ENCODE measurements around the gene ZNF438. TPM values are rescaled to one million over a fixed set of nuclear protein-coding genes. Genes with fewer than 3 reads are reported as not detected.
"Not testable (repeated sequence)": the region's sequence is repeated elsewhere in the genome, so short reads cannot be mapped to it uniquely, and the experiment has no call there.

ZNF438 gene
- polyA plus RNA-seq, 1 experiment, result 5.0 TPM

DNA sequence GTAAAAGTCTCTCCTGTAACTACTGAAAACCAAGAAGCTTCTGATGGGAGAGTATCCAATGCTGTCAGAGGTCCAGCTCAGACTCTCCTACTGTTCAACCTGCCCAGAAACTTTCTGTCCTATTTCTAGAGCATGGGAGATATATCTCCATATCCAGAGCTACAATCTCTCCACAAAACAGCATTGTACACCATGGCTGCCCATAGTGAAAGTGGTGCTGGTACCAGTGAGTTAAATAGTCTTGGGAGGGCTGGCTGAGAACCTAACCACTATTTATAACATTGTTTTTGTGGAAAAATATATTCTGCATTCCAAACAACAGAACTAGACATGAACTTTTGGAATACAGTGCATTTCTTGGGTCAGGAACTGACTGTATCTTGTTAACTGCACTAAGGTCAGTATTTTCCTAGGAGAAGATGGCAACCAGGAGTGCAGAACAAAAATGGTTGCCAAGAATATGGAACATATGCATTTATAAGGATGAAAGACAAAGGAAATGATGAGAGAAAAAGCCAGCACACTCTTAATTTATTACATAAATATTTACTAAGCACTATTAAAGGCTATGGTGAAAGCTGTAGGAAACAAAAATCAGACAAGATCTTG is 91.9 kb downstream of the ZNF438 start:
- POLR2A ChIA-PET, result interaction anchor here (0.5 kb wide), 1 partner anchor 58 kb away, joined by 3 read pairs; no protein-coding TSS in a partner anchor
- no peaks in the 10 kb centered on the region for H3K9me3 ChIP-seq (ENCODE audit: control insufficient read depth, insufficient read depth, low read length)
- CTCF ChIA-PET, result no interaction called here
- no peaks in the 10 kb centered on the region for H3K27me3 ChIP-seq (ENCODE audit: control insufficient read depth, insufficient read depth, low read length)
- DNase-seq (ENCODE audit: low read depth, low spot score), result no peak
- TF ChIP-seq, protein P1, sequence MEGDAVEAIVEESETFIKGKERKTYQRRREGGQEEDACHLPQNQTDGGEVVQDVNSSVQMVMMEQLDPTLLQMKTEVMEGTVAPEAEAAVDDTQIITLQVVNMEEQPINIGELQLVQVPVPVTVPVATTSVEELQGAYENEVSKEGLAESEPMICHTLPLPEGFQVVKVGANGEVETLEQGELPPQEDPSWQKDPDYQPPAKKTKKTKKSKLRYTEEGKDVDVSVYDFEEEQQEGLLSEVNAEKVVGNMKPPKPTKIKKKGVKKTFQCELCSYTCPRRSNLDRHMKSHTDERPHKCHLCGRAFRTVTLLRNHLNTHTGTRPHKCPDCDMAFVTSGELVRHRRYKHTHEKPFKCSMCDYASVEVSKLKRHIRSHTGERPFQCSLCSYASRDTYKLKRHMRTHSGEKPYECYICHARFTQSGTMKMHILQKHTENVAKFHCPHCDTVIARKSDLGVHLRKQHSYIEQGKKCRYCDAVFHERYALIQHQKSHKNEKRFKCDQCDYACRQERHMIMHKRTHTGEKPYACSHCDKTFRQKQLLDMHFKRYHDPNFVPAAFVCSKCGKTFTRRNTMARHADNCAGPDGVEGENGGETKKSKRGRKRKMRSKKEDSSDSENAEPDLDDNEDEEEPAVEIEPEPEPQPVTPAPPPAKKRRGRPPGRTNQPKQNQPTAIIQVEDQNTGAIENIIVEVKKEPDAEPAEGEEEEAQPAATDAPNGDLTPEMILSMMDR (IDR thresholded peaks at IDR 0.05; ENCODE audit: low read depth, low read length), result no peak
- H3K27ac ChIP-seq (ENCODE audit: low read depth, low read length), result no peak overlapping the region
- H3K4me3 ChIP-seq (ENCODE audit: low read depth, low read length), result no peak overlapping the region

DNA sequence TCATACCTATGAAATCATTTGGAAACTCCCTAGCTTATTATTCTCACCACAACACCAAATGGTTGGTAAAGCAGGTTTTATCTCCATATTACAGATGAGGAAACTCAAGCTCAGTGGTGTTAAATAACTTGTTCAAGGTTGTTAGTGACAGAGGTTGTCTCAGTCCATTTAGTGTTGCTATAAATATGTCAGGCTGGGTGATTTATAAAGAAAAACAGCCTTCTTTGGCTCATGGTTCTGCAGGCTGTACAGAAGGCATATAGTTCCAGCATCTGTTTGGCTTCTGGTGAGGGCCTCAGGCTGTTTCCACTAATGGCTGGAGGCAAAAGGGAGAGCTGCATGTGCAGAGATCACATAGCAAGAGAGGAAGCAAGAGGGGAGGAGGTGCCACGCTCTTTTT is 96.6 kb downstream of the ZNF438 start:
- ChIA-PET POLR2A (no interaction called here), CTCF (no interaction called here)
- no peaks in the 10 kb centered on the region for H3K27me3 ChIP-seq (ENCODE audit: control insufficient read depth, insufficient read depth, low read length)
- H3K27ac ChIP-seq (ENCODE audit: low read depth, low read length), result no peak overlapping the region
- H3K4me3 ChIP-seq (ENCODE audit: low read depth, low read length), result no peak overlapping the region
- peaks cover 8% of the 10 kb centered on the region for H3K9me3 ChIP-seq (ENCODE audit: control insufficient read depth, insufficient read depth, low read length)
- TF ChIP-seq, protein P1 (IDR thresholded peaks at IDR 0.05; ENCODE audit: low read depth, low read length), result no peak
- DNase-seq (ENCODE audit: low read depth, low spot score), result no peak

DNA sequence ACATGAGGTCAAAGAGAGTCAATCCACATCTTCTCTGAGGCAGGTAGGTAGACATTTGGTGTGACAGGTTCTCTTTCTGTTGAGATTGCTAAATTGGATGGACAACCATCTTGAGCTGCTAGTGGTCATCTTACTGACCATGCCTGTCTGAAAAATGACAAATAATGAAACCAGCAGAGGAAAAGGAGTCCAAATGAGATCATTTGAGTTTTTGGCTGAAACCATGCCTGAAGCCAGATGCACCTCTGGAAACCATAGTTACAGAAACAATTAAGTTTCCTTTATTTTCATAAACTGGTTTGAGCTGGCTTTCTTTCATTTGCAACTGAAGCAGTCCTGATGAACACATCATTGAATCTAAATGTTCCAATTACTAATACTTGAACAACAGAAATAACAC is 100.6 kb downstream of the ZNF438 start:
- ChIA-PET POLR2A (no interaction called here), CTCF (interaction anchor here (0.6 kb wide), 1 partner anchor 50 kb away, joined by 3 read pairs; no protein-coding TSS in a partner anchor)
- Histone ChIP-seq H3K9me3 (ENCODE audit: control insufficient read depth, insufficient read depth, low read length) (peaks cover 13% of the 10 kb centered on the region), H3K27ac (ENCODE audit: low read depth, low read length) (no peak overlapping the region), H3K27me3 (ENCODE audit: control insufficient read depth, insufficient read depth, low read length) (no peaks in the 10 kb centered on the region), H3K4me3 (ENCODE audit: low read depth, low read length) (no peak overlapping the region)
- TF ChIP-seq, protein P1 (IDR thresholded peaks at IDR 0.05; ENCODE audit: low read depth, low read length), result no peak
- DNase-seq (ENCODE audit: low read depth, low spot score), result no peak

DNA sequence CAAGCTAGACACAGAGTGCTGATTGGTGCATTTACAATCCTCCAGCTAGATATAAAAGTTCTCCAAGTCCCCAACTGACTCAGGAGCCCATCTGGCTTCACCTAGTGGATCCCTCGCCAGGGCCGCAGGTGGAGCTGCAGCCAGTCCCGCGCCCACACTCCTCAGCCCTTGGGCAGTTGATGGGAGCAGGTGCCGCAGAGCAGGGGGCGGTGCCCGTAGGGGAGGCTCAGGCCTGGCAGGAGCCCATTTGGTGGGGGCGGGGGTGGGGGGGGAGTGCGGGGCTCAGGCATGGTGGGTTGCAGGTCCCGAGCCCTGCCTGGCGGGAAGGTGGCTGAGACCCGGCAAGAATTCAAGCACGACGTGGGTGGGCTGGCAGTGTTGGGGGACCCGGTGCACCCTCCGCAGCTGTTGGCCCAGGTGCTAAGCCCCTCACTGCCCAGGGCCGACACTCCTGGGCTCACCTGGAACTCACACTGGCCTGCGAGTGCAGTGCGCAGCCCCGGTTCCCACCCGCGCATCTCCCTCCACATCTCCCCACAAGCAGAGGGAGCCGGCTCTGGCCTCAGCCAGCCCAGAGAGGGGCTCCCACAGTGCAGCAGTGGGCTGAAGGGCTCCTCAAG is 101.7 kb downstream of the ZNF438 start:
- DNase-seq (ENCODE audit: low read depth, low spot score), result no peak
- no peak overlapping the region for H3K4me3 ChIP-seq (ENCODE audit: low read depth, low read length)
- no peaks in the 10 kb centered on the region for H3K27me3 ChIP-seq (ENCODE audit: control insufficient read depth, insufficient read depth, low read length)
- ChIA-PET CTCF (no interaction called here), POLR2A (no interaction called here)
- TF ChIP-seq, protein P1 (IDR thresholded peaks at IDR 0.05; ENCODE audit: low read depth, low read length), result no peak
- H3K9me3 ChIP-seq (ENCODE audit: control insufficient read depth, insufficient read depth, low read length), result peaks cover 13% of the 10 kb centered on the region
- H3K27ac ChIP-seq (ENCODE audit: low read depth, low read length), result no peak overlapping the region

DNA sequence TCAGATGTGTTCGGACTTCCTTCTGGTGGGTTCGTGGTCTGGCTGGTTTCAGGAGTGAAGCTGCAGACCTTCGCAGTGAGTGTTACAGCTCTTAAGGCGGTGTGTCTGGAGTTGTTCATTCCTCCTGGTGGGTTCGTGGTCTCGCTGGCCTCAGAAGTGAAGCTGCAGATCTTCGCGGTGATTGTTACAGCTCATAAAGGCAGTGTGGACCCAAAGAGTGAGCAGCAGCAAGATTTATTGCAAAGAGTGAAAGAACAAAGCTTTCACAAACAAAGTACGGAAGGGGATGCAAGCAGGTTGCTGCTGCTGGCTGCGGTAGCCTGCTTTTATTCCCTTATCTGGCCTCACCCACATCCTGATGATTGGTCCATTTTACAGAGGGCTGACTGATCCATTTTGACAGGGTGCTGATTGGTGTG is 102.3 kb downstream of the ZNF438 start:
- DNase-seq (ENCODE audit: low read depth, low spot score); H3K4me3 ChIP-seq (ENCODE audit: low read depth, low read length); H3K27ac ChIP-seq (ENCODE audit: low read depth, low read length); POLR2A ChIA-PET; H3K27me3 ChIP-seq (ENCODE audit: control insufficient read depth, insufficient read depth, low read length); CTCF ChIA-PET: not testable (repeated sequence)
- H3K9me3 ChIP-seq (ENCODE audit: control insufficient read depth, insufficient read depth, low read length), result peaks cover 13% of the 10 kb centered on the region
